GM18870 (cell line): ENCODE measurements around the gene FRMD8.

Experiments
- ATAC-seq: cut with Tn5 transposase; IDR thresholded peaks from one replicate; pipeline ENCODE4 v1.9.1; 2021; ENCODE audit warnings: moderate library complexity; ENCODE audit not compliant: unreplicated experiment

Gene FRMD8

GRCh38 chr11:65375012-65375411 lies 11.4 kb upstream of the FRMD8 start:
- ATAC-seq: no peak

GRCh38 chr11:65376138-65376713 lies 10.2 kb upstream of the FRMD8 start:
- no peak for ATAC-seq

- ATAC-seq: no peak
These were observed 9.4 kb upstream of the FRMD8 start for GRCh38 chr11:65377036-65377435.

GRCh38 chr11:65377777-65378176 lies 8.7 kb upstream of the FRMD8 start:
- ATAC-seq: no peak

- no peak for ATAC-seq
These were observed 8.1 kb upstream of the FRMD8 start for GRCh38 chr11:65378208-65378927.

GRCh38 chr11:65378928-65379638 lies 7.4 kb upstream of the FRMD8 start:
- no peak for ATAC-seq

GRCh38 chr11:65379698-65380459 lies 6.6 kb upstream of the FRMD8 start:
- no peak for ATAC-seq

GRCh38 chr11:65380460-65381119 lies 5.8 kb upstream of the FRMD8 start:
- ATAC-seq: no peak

GRCh38 chr11:65381716-65382032 lies 4.8 kb upstream of the FRMD8 start:
- no peak for ATAC-seq

- ATAC-seq: peak; percentile 52
These were observed 4.2 kb upstream of the FRMD8 start, which contains the start of gene SLC25A45 for GRCh38 chr11:65382033-65382803. Gene SLC25A45, minus strand, starts transcription at chr11:65382646. Its CDS starts 695 bp downstream, at chr11:65381951.

- no peak for ATAC-seq
These were observed 3.6 kb upstream of the FRMD8 start for GRCh38 chr11:65382804-65383368.

GRCh38 chr11:65383778-65384177 lies 2.7 kb upstream of the FRMD8 start:
- no peak for ATAC-seq

- no peak for ATAC-seq
These were observed 2.0 kb upstream of the FRMD8 start for GRCh38 chr11:65384301-65384889.

GRCh38 chr11:65388731-65389130 lies 2.3 kb downstream of the FRMD8 start:
- no peak for ATAC-seq

GRCh38 chr11:65389294-65389980 lies 3.0 kb downstream of the FRMD8 start:
- ATAC-seq: no peak

- no peak for ATAC-seq
These were observed 3.9 kb downstream of the FRMD8 start for GRCh38 chr11:65390099-65390941.

GRCh38 chr11:65390996-65391395 lies 4.6 kb downstream of the FRMD8 start:
- ATAC-seq: no peak
